Mesenchymal stem cell (in vitro differentiated cells and primary cell): ENCODE measurements around the gene TDRD9.

ENCODE experiments used
- DNase-seq: peaks from one replicate; pipeline ENCODE4 v3.0.0-alpha.2; 2013
- H2AFZ ChIP-seq: one replicate; pipeline ENCODE4 v1.6.1; 2013; ENCODE audit warnings: low read depth, mild to moderate bottlenecking, control low read depth, inconsistent platforms, low read length, moderate library complexity
- H2AK5ac ChIP-seq: 2 replicates; pipeline ENCODE4 v1.6.1; 2013; ENCODE audit warnings: low read length, moderate library complexity, mild to moderate bottlenecking, inconsistent platforms; ENCODE audit not compliant: severe bottlenecking
- H2BK120ac ChIP-seq: one replicate; pipeline ENCODE4 v1.6.1; 2013; ENCODE audit warnings: low read depth, mild to moderate bottlenecking, inconsistent platforms, low read length, moderate library complexity
- H2BK12ac ChIP-seq, 2 experiments: one replicate each; pipeline ENCODE4 v1.6.1; 2013; ENCODE audit warnings: inconsistent platforms in 2 of 2, low read length in 2 of 2, mild to moderate bottlenecking in 2 of 2, moderate library complexity in 2 of 2, control low read depth in 1 of 2
- H2BK15ac ChIP-seq: one replicate; pipeline ENCODE4 v1.6.1; 2013; ENCODE audit warnings: mild to moderate bottlenecking, low read depth, inconsistent platforms; ENCODE audit not compliant: poor library complexity, severe bottlenecking
- H2BK5ac ChIP-seq: 2 replicates; pipeline ENCODE4 v1.6.1; 2013; ENCODE audit warnings: low read depth, mild to moderate bottlenecking, low read length, control low read depth, inconsistent platforms; ENCODE audit not compliant: poor library complexity, severe bottlenecking
- H3K14ac ChIP-seq, 2 experiments: one replicate each; pipeline ENCODE4 v1.6.1; 2013; ENCODE audit warnings: inconsistent platforms in 2 of 2, low read length in 2 of 2, control low read depth in 1 of 2, mild to moderate bottlenecking in 1 of 2, moderate library complexity in 1 of 2
- H3K18ac ChIP-seq, 2 experiments: one replicate each; pipeline ENCODE4 v1.6.1; 2013; ENCODE audit warnings: inconsistent platforms in 2 of 2, low read length in 2 of 2, control low read depth in 1 of 2, low read depth in 1 of 2, mild to moderate bottlenecking in 1 of 2
- H3K23ac ChIP-seq, 2 experiments: one replicate each; pipeline ENCODE4 v1.6.1; 2013; ENCODE audit warnings: inconsistent platforms in 2 of 2, low read length in 2 of 2, mild to moderate bottlenecking in 2 of 2, moderate library complexity in 2 of 2, control low read depth in 1 of 2
- H3K27ac ChIP-seq: 2 replicates; pipeline ENCODE4 v1.5.1; 2013; ENCODE audit warnings: mild to moderate bottlenecking, moderate library complexity, low read length, control low read depth, inconsistent platforms; ENCODE audit not compliant: poor library complexity, severe bottlenecking
- H3K27me3 ChIP-seq, 2 experiments: 2 replicates each; pipeline versions ENCODE4 v1.6.1 to v1.7.0; 2013; ENCODE audit warnings: low read length in 2 of 2, mild to moderate bottlenecking in 2 of 2, moderate library complexity in 2 of 2, control low read depth in 1 of 2, inconsistent platforms in 1 of 2; ENCODE audit not compliant: control insufficient read depth in 1 of 2, insufficient read depth in 1 of 2
- H3K36me3 ChIP-seq, 2 experiments: 2 replicates each; pipeline versions ENCODE4 v1.6.1 to v1.7.0; 2013; ENCODE audit warnings: low read length in 2 of 2, control low read depth in 1 of 2, inconsistent platforms in 1 of 2, low read depth in 1 of 2, mild to moderate bottlenecking in 1 of 2; ENCODE audit not compliant: insufficient read depth in 2 of 2, control insufficient read depth in 1 of 2
- H3K4ac ChIP-seq, 2 experiments: one replicate each; pipeline ENCODE4 v1.6.1; 2013; ENCODE audit warnings: inconsistent platforms in 2 of 2, low read length in 2 of 2, mild to moderate bottlenecking in 2 of 2, moderate library complexity in 2 of 2, control low read depth in 1 of 2, low read depth in 1 of 2
- H3K4me1 ChIP-seq: 2 replicates; pipeline ENCODE4 v1.6.1; 2013; ENCODE audit warnings: low read depth, low read length, control low read depth; ENCODE audit not compliant: control insufficient read depth, insufficient read depth
- H3K4me2 ChIP-seq: 2 replicates; pipeline ENCODE4 v1.6.1; 2013; ENCODE audit warnings: low read length, mild to moderate bottlenecking, inconsistent platforms; ENCODE audit not compliant: poor library complexity, severe bottlenecking
- H3K4me3 ChIP-seq, 2 experiments: 2 replicates each; pipeline versions ENCODE4 v1.5.1 to v1.7.0; 2013; ENCODE audit warnings: low read length in 2 of 2, mild to moderate bottlenecking in 2 of 2, control low read depth in 1 of 2, low read depth in 1 of 2; ENCODE audit not compliant: insufficient read depth in 1 of 2
- H3K79me1 ChIP-seq: replicated peaks from 2 replicates; pipeline ENCODE4 v1.6.1; 2013; ENCODE audit warnings: mild to moderate bottlenecking, control low read depth, low read length, inconsistent platforms; ENCODE audit not compliant: poor library complexity, severe bottlenecking
- H3K9ac ChIP-seq: 2 replicates; pipeline ENCODE4 v1.7.0; 2013; ENCODE audit warnings: mild to moderate bottlenecking, low read length, moderate library complexity
- H3K9me3 ChIP-seq: 2 replicates; pipeline ENCODE4 v1.7.0; 2013; ENCODE audit warnings: mild to moderate bottlenecking, low read length; ENCODE audit not compliant: control insufficient read depth
- H4K8ac ChIP-seq: one replicate; pipeline ENCODE4 v1.6.1; 2013; ENCODE audit warnings: inconsistent platforms, mild to moderate bottlenecking, low read length, moderate library complexity
- H4K91ac ChIP-seq: one replicate; pipeline ENCODE4 v1.6.1; 2013; ENCODE audit warnings: mild to moderate bottlenecking, low read length, inconsistent platforms
- WGBS: methylation state at CpG from one replicate; pipeline ENCODE4 v1.1.7; 2013; ENCODE audit warnings: mixed read lengths; 5-methylcytosine and 5-hydroxymethylcytosine counted together

The TDRD9 gene

GRCh38 chr14:104026024-104026423 is 97.8 kb downstream of the TDRD9 start:
- DNase-seq: no peak
- Histone ChIP-seq H2AK5ac (no peak overlapping the region), H3K4me3 (no peak overlapping the region), H3K4me2 (no peak overlapping the region), H3K27me3 (peaks cover 4 to 22% of the 10 kb centered on the region in 2 experiments), H2BK15ac (no peak overlapping the region), H3K14ac (no peak overlapping the region), H3K9me3 (no peaks in the 10 kb centered on the region), H3K4ac (no peak overlapping the region), H3K23ac (no peak overlapping the region), H2BK5ac (no peak overlapping the region), H3K27ac (no peak overlapping the region), H3K9ac (no peak overlapping the region), H2AFZ (no peak overlapping the region), H2BK120ac (no peak overlapping the region), H3K36me3 (no peaks in the 10 kb centered on the region), H3K18ac (no peak overlapping the region), H4K91ac (no peak overlapping the region), H3K4me1 (no peaks in the 10 kb centered on the region), H3K79me1 (no peaks in the 10 kb centered on the region), H4K8ac (no peak overlapping the region), H2BK12ac (no peak overlapping the region)
- 83% methylated on average over 1 of the region's 1 CpG for WGBS

GRCh38 chr14:104030958-104031357 is 102.7 kb downstream of the TDRD9 start:
- Histone ChIP-seq H3K36me3 (no peaks in the 10 kb centered on the region), H3K14ac (no peak overlapping the region), H2AFZ (no peak overlapping the region), H3K27me3 (peaks cover 0 to 54% of the 10 kb centered on the region in 2 experiments), H3K23ac (no peak overlapping the region), H2AK5ac (no peak overlapping the region), H2BK120ac (no peak overlapping the region), H2BK15ac (no peak overlapping the region), H3K18ac (no peak overlapping the region), H4K91ac (no peak overlapping the region), H3K79me1 (no peaks in the 10 kb centered on the region), H2BK12ac (no peak overlapping the region), H2BK5ac (no peak overlapping the region), H3K4ac (no peak overlapping the region), H3K4me3 (no peak overlapping the region), H3K9me3 (no peaks in the 10 kb centered on the region), H4K8ac (no peak overlapping the region), H3K4me2 (no peak overlapping the region), H3K27ac (no peak overlapping the region), H3K4me1 (no peaks in the 10 kb centered on the region), H3K9ac (no peak overlapping the region)
- 94% methylated on average over 3 of the region's 3 CpGs for WGBS
- no peak for DNase-seq

GRCh38 chr14:104031384-104031783 is 103.1 kb downstream of the TDRD9 start:
- Histone ChIP-seq H3K23ac (no peak overlapping the region), H3K27me3 (peaks cover 0 to 54% of the 10 kb centered on the region in 2 experiments), H3K36me3 (no peaks in the 10 kb centered on the region), H2BK5ac (no peak overlapping the region), H3K4ac (no peak overlapping the region), H3K27ac (no peak overlapping the region), H3K4me3 (no peak overlapping the region), H2AK5ac (no peak overlapping the region), H3K18ac (no peak overlapping the region), H3K4me1 (no peaks in the 10 kb centered on the region), H4K8ac (no peak overlapping the region), H4K91ac (no peak overlapping the region), H3K79me1 (no peaks in the 10 kb centered on the region), H3K9ac (no peak overlapping the region), H2AFZ (no peak overlapping the region), H2BK15ac (no peak overlapping the region), H3K9me3 (no peaks in the 10 kb centered on the region), H3K14ac (no peak overlapping the region), H3K4me2 (no peak overlapping the region), H2BK120ac (no peak overlapping the region), H2BK12ac (no peak overlapping the region)
- DNase-seq: no peak
- WGBS: 71% methylated on average over 5 of the region's 5 CpGs

GRCh38 chr14:104034976-104035699 is 106.9 kb downstream of the TDRD9 start:
- WGBS: 84% methylated on average over 12 of the region's 12 CpGs

More at GRCh38 chr14:104034976-104035699, 106.9 kb downstream of the TDRD9 start:
- Histone ChIP-seq H3K23ac (no peak overlapping the region), H3K4me1 (no peaks in the 10 kb centered on the region), H3K4me2 (no peak overlapping the region), H3K4me3 (no peak overlapping the region), H2AK5ac (no peak overlapping the region), H3K27me3 (peaks cover 0 to 56% of the 10 kb centered on the region in 2 experiments), H2BK12ac (no peak overlapping the region), H2BK15ac (no peak overlapping the region), H2AFZ (no peak overlapping the region), H3K9ac (no peak overlapping the region), H3K27ac (no peak overlapping the region), H3K18ac (no peak overlapping the region), H3K4ac (no peak overlapping the region), H4K8ac (no peak overlapping the region), H3K9me3 (no peaks in the 10 kb centered on the region), H4K91ac (no peak overlapping the region), H3K14ac (no peak overlapping the region), H3K79me1 (no peaks in the 10 kb centered on the region), H2BK120ac (no peak overlapping the region), H2BK5ac (no peak overlapping the region), H3K36me3 (no peaks in the 10 kb centered on the region)
- DNase-seq: no peak
